ENCODE data around the gene GRB2.

DNA sequence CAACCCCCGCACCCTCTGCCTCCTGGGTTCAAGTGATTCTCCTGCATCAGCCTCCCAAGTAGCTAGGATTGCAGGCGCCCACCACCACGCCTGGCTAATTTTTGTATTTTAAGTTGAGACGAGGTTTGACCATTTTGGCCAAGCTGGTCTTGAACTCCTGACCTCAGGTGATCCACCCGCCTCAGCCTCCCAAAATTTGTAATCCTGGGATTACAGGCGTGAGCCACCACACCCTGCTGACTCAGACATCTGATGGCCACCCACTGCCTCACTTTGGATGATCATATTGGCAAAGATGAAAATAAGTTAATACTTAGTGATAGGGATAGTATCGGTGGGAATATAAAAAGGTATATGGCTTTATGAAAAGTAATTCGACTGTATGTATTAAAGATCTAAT, 55.9 kb downstream of the GRB2 start:
- TF ChIP-seq EZH2 (IDR thresholded peaks at IDR 0.05; ENCODE audit: borderline replicate concordance, insufficient read depth, low read depth, low read length, poor library complexity, severe bottlenecking) = no peak
- TF ChIP-seq, protein P1, sequence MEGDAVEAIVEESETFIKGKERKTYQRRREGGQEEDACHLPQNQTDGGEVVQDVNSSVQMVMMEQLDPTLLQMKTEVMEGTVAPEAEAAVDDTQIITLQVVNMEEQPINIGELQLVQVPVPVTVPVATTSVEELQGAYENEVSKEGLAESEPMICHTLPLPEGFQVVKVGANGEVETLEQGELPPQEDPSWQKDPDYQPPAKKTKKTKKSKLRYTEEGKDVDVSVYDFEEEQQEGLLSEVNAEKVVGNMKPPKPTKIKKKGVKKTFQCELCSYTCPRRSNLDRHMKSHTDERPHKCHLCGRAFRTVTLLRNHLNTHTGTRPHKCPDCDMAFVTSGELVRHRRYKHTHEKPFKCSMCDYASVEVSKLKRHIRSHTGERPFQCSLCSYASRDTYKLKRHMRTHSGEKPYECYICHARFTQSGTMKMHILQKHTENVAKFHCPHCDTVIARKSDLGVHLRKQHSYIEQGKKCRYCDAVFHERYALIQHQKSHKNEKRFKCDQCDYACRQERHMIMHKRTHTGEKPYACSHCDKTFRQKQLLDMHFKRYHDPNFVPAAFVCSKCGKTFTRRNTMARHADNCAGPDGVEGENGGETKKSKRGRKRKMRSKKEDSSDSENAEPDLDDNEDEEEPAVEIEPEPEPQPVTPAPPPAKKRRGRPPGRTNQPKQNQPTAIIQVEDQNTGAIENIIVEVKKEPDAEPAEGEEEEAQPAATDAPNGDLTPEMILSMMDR (IDR thresholded peaks at IDR 0.05) = no peak

Measured in B cell (primary cell).